H1 (cell line): ENCODE data around the gene ZNF614. TPM values are rescaled to one million over a fixed set of nuclear protein-coding genes. Genes with fewer than 3 reads are reported as not detected.

ENCODE experiments used
- CTCF ChIA-PET: fragments of 300-600 bp; sonication (Branson Sonifier 250); formaldehyde crosslinking; loops from one replicate; lab custom pipeline; 2021; ENCODE audit not compliant: partially characterized antibody; lab: Charles Lee
- POLR2A ChIA-PET: fragments of 300-600 bp; sonication (Branson Sonifier 250); formaldehyde crosslinking; loops from one replicate; lab custom pipeline; 2021; ENCODE audit warnings: inconsistent platforms; ENCODE audit not compliant: partially characterized antibody; lab: Charles Lee
- DNase-seq, 2 experiments: peaks; one replicate each; pipeline versions ENCODE4 v3.0.0 to v3.0.0-alpha.2; 2010 to 2022; ENCODE audit warnings: low spot score in 2 of 2, low read depth in 1 of 2, mixed read lengths in 1 of 2
- FAIRE-seq: peaks from 2 replicates; lab custom pipeline; 2011; peaks lifted over from hg19 to GRCh38; lab: Jason Lieb, UNC
- H2AFZ ChIP-seq: 2 replicates; pipeline ENCODE4 v1.8.1; 2012; ENCODE audit warnings: low read length, inconsistent platforms
- H2AK5ac ChIP-seq: 2 replicates; pipeline ENCODE4 v1.6.1; 2013; ENCODE audit warnings: low read depth, low read length
- H2BK120ac ChIP-seq: replicated peaks from 2 replicates; pipeline ENCODE3; 2013; ENCODE audit warnings: low read depth, low read length, inconsistent platforms
- H2BK12ac ChIP-seq: 2 replicates; pipeline ENCODE4 v1.6.1; 2013; ENCODE audit warnings: low read depth, low read length
- H2BK15ac ChIP-seq: 2 replicates; pipeline ENCODE4 v1.6.1; 2013; ENCODE audit warnings: low read length
- H2BK20ac ChIP-seq: 2 replicates; pipeline ENCODE4 v1.6.1; 2013; ENCODE audit warnings: low read length
- H2BK5ac ChIP-seq: 2 replicates; pipeline ENCODE4 v1.6.1; 2013; ENCODE audit warnings: low read depth, low read length
- H3K14ac ChIP-seq: 2 replicates; pipeline ENCODE4 v1.6.1; 2013; ENCODE audit warnings: inconsistent platforms; ENCODE audit not compliant: insufficient read length
- H3K18ac ChIP-seq: 2 replicates; pipeline ENCODE4 v1.6.1; 2013; ENCODE audit warnings: low read length; ENCODE audit errors: extremely low read depth
- H3K23ac ChIP-seq: 2 replicates; pipeline ENCODE4 v1.6.1; 2013; ENCODE audit warnings: inconsistent platforms; ENCODE audit not compliant: insufficient read length
- H3K23me2 ChIP-seq: 2 replicates; pipeline ENCODE4 v1.6.1; 2013; ENCODE audit warnings: low read depth, low read length
- H3K27ac ChIP-seq: 2 replicates; pipeline ENCODE4 v1.6.1; 2011; ENCODE audit warnings: low read depth, low read length, inconsistent platforms
- H3K27me3 ChIP-seq, 4 experiments: replicated peaks in 1 of 4; 1 replicate in 1 of 4; 2 replicates in 3 of 4; pipeline versions ENCODE4 v1.6.1 to v1.8.1; 2011 to 2013; ENCODE audit warnings: low read length in 3 of 4, mild to moderate bottlenecking in 3 of 4, inconsistent platforms in 2 of 4, mixed read lengths in 2 of 4, moderate library complexity in 1 of 4; ENCODE audit not compliant: control insufficient read depth in 3 of 4, insufficient read depth in 3 of 4; ENCODE audit errors: extremely low read depth in 1 of 4
- H3K36me3 ChIP-seq, 4 experiments: 2 replicates each; pipeline versions ENCODE4 v1.6.1 to v1.8.1; 2011 to 2013; ENCODE audit warnings: mild to moderate bottlenecking in 4 of 4, low read length in 3 of 4, moderate library complexity in 2 of 4, control low read depth in 1 of 4, inconsistent platforms in 1 of 4; ENCODE audit not compliant: insufficient read depth in 4 of 4, control insufficient read depth in 2 of 4
- H3K4ac ChIP-seq: replicated peaks from 2 replicates; pipeline ENCODE3; 2013; ENCODE audit warnings: low read length, low read depth, mixed read lengths, inconsistent platforms; ENCODE audit not compliant: insufficient read length
- H3K4me1 ChIP-seq, 4 experiments: replicated peaks in 1 of 4; 1 replicate in 1 of 4; 2 replicates in 3 of 4; pipeline versions ENCODE4 v1.6.1 to v1.8.1; 2011 to 2013; ENCODE audit warnings: low read length in 3 of 4, inconsistent platforms in 2 of 4, mixed read lengths in 1 of 4; ENCODE audit not compliant: insufficient read depth in 4 of 4, control insufficient read depth in 3 of 4
- H3K4me2 ChIP-seq, 2 experiments: 2 replicates each; pipeline versions ENCODE4 v1.6.1 to v1.8.1; 2011 to 2013; ENCODE audit warnings: low read depth in 2 of 2, low read length in 2 of 2, control low read depth in 1 of 2, inconsistent platforms in 1 of 2, mild to moderate bottlenecking in 1 of 2; ENCODE audit not compliant: insufficient read depth in 1 of 2
- H3K4me3 ChIP-seq, 4 experiments: fragments of 200-600, 300-600 bp in 1 of 4; sonication (generic), shearing (Covaris generic), sonication (Bioruptor Twin) in 1 of 4; 2 replicates each; pipeline versions ENCODE4 v1.5.1 to v1.8.1; 2011 to 2016; ENCODE audit warnings: low read length in 4 of 4, low read depth in 3 of 4, control low read depth in 2 of 4, inconsistent platforms in 2 of 4, mild to moderate bottlenecking in 2 of 4, mixed read lengths in 1 of 4, moderate library complexity in 1 of 4; ENCODE audit not compliant: insufficient read depth in 2 of 4; ENCODE audit errors: extremely low read depth in 1 of 4
- H3K56ac ChIP-seq: replicated peaks from 2 replicates; pipeline ENCODE3; 2013; ENCODE audit warnings: low read depth, mild to moderate bottlenecking, mixed read lengths, low read length, inconsistent platforms; ENCODE audit not compliant: insufficient read length
- H3K79me1 ChIP-seq: 2 replicates; pipeline ENCODE4 v1.6.1; 2013; ENCODE audit warnings: low read depth, low read length, control low read depth
- H3K79me2 ChIP-seq, 2 experiments: 2 replicates each; pipeline versions ENCODE4 v1.6.1 to v1.8.1; 2012 to 2013; ENCODE audit warnings: low read length in 2 of 2, mild to moderate bottlenecking in 2 of 2, inconsistent platforms in 1 of 2; ENCODE audit not compliant: insufficient read depth in 2 of 2, control insufficient read depth in 1 of 2
- H3K9ac ChIP-seq, 4 experiments: replicated peaks in 1 of 4; 1 replicate in 1 of 4; 2 replicates in 3 of 4; pipeline versions ENCODE4 v1.6.1 to v1.8.1; 2011 to 2013; ENCODE audit warnings: low read depth in 3 of 4, low read length in 3 of 4, control low read depth in 2 of 4, mild to moderate bottlenecking in 2 of 4, moderate library complexity in 2 of 4, inconsistent platforms in 1 of 4; ENCODE audit errors: extremely low read depth in 1 of 4
- H3K9me3 ChIP-seq, 2 experiments: 2 replicates each; pipeline versions ENCODE4 v1.6.1 to v1.8.1; 2012 to 2013; ENCODE audit warnings: mild to moderate bottlenecking in 2 of 2, moderate library complexity in 2 of 2, control low read depth in 1 of 2, inconsistent platforms in 1 of 2, low read depth in 1 of 2, low read length in 1 of 2, mixed read lengths in 1 of 2; ENCODE audit not compliant: insufficient read depth in 2 of 2
- H4K20me1 ChIP-seq, 2 experiments: replicated peaks in 1 of 2; 2 replicates each; pipeline versions ENCODE3 to v1.8.1; 2011 to 2013; ENCODE audit warnings: inconsistent platforms in 2 of 2, low read length in 2 of 2, mild to moderate bottlenecking in 1 of 2; ENCODE audit not compliant: insufficient read depth in 2 of 2, control insufficient read depth in 1 of 2
- H4K5ac ChIP-seq: 2 replicates; pipeline ENCODE4 v1.6.1; 2013; ENCODE audit warnings: low read length, low read depth, mixed read lengths, inconsistent platforms; ENCODE audit not compliant: insufficient read length
- H4K8ac ChIP-seq: 2 replicates; pipeline ENCODE4 v1.8.0; 2013; ENCODE audit warnings: mild to moderate bottlenecking, moderate library complexity, low read length, inconsistent platforms; ENCODE audit not compliant: insufficient read depth; ENCODE audit errors: extremely low read depth
- H4K91ac ChIP-seq: replicated peaks from 2 replicates; pipeline ENCODE3; 2013; ENCODE audit warnings: low read length, mixed read lengths, inconsistent platforms; ENCODE audit not compliant: insufficient read length
- CHD2 ChIP-seq: IDR thresholded peaks from 2 replicates; pipeline ENCODE4 v1.6.1; 2012; ENCODE audit warnings: low read length, improper control_type of control experiment
- EGR1 ChIP-seq: IDR thresholded peaks from 2 replicates; pipeline ENCODE4 v1.6.1; 2011; ENCODE audit warnings: low read depth, low read length, borderline replicate concordance
- HDAC6 ChIP-seq: IDR thresholded peaks from one replicate; pipeline ENCODE4 v1.7.1; 2012; ENCODE audit warnings: low read depth, mild to moderate bottlenecking, inconsistent platforms, low read length, moderate library complexity
- POLR2A ChIP-seq, 2 experiments: IDR thresholded peaks; 1 replicate in 1 of 2; 2 replicates in 1 of 2; pipeline ENCODE4 v1.6.1; 2011; ENCODE audit warnings: low read depth in 2 of 2, low read length in 2 of 2, mild to moderate bottlenecking in 2 of 2; ENCODE audit errors: control extremely low read depth in 1 of 2
- SIN3A ChIP-seq, 2 experiments: IDR thresholded peaks in 1 of 2; conservative IDR thresholded peaks in 1 of 2; 2 replicates each; pipeline ENCODE4 v1.6.1; 2011 to 2012; ENCODE audit warnings: low read length in 2 of 2, improper control_type of control experiment in 1 of 2, low read depth in 1 of 2, mild to moderate bottlenecking in 1 of 2
- YY1 ChIP-seq: IDR thresholded peaks from 2 replicates; pipeline ENCODE4 v1.6.1; 2011; ENCODE audit warnings: low read depth, mild to moderate bottlenecking, low read length
- WGBS, 2 experiments: shearing (Covaris generic) in 1 of 2; methylation state at CpG; one replicate each; pipeline versions ENCODE4 v1.1.6 to v1.1.7; 2013 to 2015; ENCODE audit warnings: low lambda C conversion rate in 2 of 2, mixed read lengths in 2 of 2, inconsistent platforms in 1 of 2, low coverage in 1 of 2, missing lambda C conversion rate in 1 of 2; ENCODE audit not compliant: insufficient replicate concordance in 2 of 2, insufficient coverage in 1 of 2, insufficient read length in 1 of 2; ENCODE audit errors: extremely low coverage in 1 of 2, missing lambda C conversion rate in 1 of 2; 5-methylcytosine and 5-hydroxymethylcytosine counted together
- polyA plus RNA-seq, 7 experiments: library from polyadenylated mRNA; depleted of rRNA in 3 of 7; stranded (reverse) in 5 of 7; unstranded in 2 of 7; fragments of >200 nt in 5 of 7; fragments of 200-250 nt in 2 of 7; gene quantifications; 1 replicate in 5 of 7; 2 replicates in 1 of 7; 4 replicates in 1 of 7; pipeline versions ENCODE4 v1.2.1 to v1.2.3, GENCODE V29; 2011 to 2013; ENCODE audit warnings: missing spikeins in 2 of 7, mixed read lengths in 2 of 7
- total RNA-seq: library from RNA; stranded (reverse); fragmentation: NEBNext Ultra II Directional; extraction: Animal tissue kit (Norgen Biotek cat#: 25700); gene quantifications from 2 replicates; pipeline ENCODE4 v1.2.1, GENCODE V29; 2021

ZNF614 gene
- total and polyA plus RNA-seq, 2 of the 8 experiments (the other 6 are each of a cell fraction or from before 2014, with no cell fraction given): 4.7 to 18.7 TPM

- Histone ChIP-seq H2BK15ac (0 out of 2 replicates have a peak overlapping the region, but pooled peaks have one; percentile 16), H2BK5ac (peak overlapping the region; percentile 89), H4K91ac (no peak overlapping the region), H3K23ac (no peak overlapping the region), H2BK20ac (no peak overlapping the region), H2AK5ac (no peak overlapping the region), H3K4me2 (peak overlapping the region; percentile 72 to 86), H3K4ac (no peak overlapping the region), H3K14ac (no peak overlapping the region), H3K27me3 (no peaks in the 10 kb centered on the region), H3K56ac (peak overlapping the region; percentile 67), H3K4me3 (peak overlapping the region; percentile 94 to 99 (median 98)), H4K5ac (no peak overlapping the region), H3K18ac (no peak overlapping the region), H3K23me2 (peaks cover 6% of the 10 kb centered on the region; the same call in 1 of the 2 replicates), H3K9ac (peak overlapping the region in 3 of 4 experiments; percentile 81 to 89 (median 89); a peak in 6 of 7 replicates), H4K8ac (no peak overlapping the region), H3K4me1 (no peaks in the 10 kb centered on the region), H2BK120ac (peak overlapping the region; percentile 38), H4K20me1 (no peaks in the 10 kb centered on the region), H3K27ac (no peak overlapping the region), H3K9me3 (peaks cover 0 to 3% of the 10 kb centered on the region in 2 experiments; a peak in 1 of 4 replicates), H2BK12ac (0 out of 2 replicates have a peak overlapping the region, but pooled peaks have one; percentile 60), H3K79me2 (peaks cover 0 to 22% of the 10 kb centered on the region in 2 experiments; a peak in 2 of 4 replicates), H3K79me1 (no peaks in the 10 kb centered on the region), H2AFZ (peak overlapping the region; percentile 90), H3K36me3 (peaks cover 0 to 13% (median under 1%) of the 10 kb centered on the region in 4 experiments; a peak in 2 of 8 replicates)
- TF ChIP-seq HDAC6: no peak
- TF ChIP-seq YY1: 0 out of 2 replicates have a peak, but pooled peaks have one; percentile 17
- TF ChIP-seq SIN3A (conservative IDR thresholded peaks at IDR 0.05 in 1 of 2, IDR thresholded peaks at IDR 0.05 in 1 of 2; ENCODE audit: low read depth in 1 of 2, low read length in 2 of 2): no peak
- TF ChIP-seq POLR2A (IDR thresholded peaks at IDR 0.05; ENCODE audit: control extremely low read depth in 1 of 2, low read depth in 2 of 2, low read length in 2 of 2): no peak
- no peak for TF ChIP-seq EGR1
- no peak for TF ChIP-seq CHD2
- POLR2A ChIA-PET: interaction anchor here (1.1 to 1.5 kb wide), 4 partner anchors 21 to 104 kb away, joined by 3 to 8 read pairs (median 3); partner anchors contain the start of genes ZNF432 and ZNF614
- CTCF ChIA-PET: no interaction called here
- 3% methylated on average over 9 of the region's 9 CpGs; no CpG with 5 or more reads in 1 of the 2 experiments for WGBS, 2 experiments
- no peak for DNase-seq
- FAIRE-seq: no peak
Observed at GRCh38 chr19:52007451-52007805, 20.8 kb downstream of the ZNF614 start.
